KBM-7 (cell line): ENCODE measurements around the gene SLC2A5.

Source experiments
- DNase-seq: peaks from one replicate; pipeline ENCODE4 v3.0.0-alpha.2; 2015
- in situ Hi-C: fragments of 300-500 bp; cut with MboI; formaldehyde crosslinking; loops from 2 replicates; pipeline ENCODE4 v1.14.3; 2020; ENCODE audit warnings: low sequenced_read_pairs, low pct_unique_long_range_greater_than_20kb, mixed read lengths

SLC2A5 gene

GRCh38 chr1:8988618-8988967, 80.8 kb downstream of the SLC2A5 start:
- no peak for DNase-seq
- in situ Hi-C loops: no loop called here

GRCh38 chr1:8987881-8988617, 81.4 kb downstream of the SLC2A5 start:
- in situ Hi-C loops: no loop called here
- DNase-seq: peak; percentile 74

GRCh38 chr1:8986814-8987190, 82.6 kb downstream of the SLC2A5 start:
- DNase-seq: no peak
- in situ Hi-C loops: no loop called here

GRCh38 chr1:8985915-8986813, 83.3 kb downstream of the SLC2A5 start:
- no peak for DNase-seq
- in situ Hi-C loops: no loop called here
